NCI-H82 treated with DMSO at 0.1 percent for 48 hours (cell line): ENCODE measurements around the gene PEF1.
A peak's percentile ranks its signal among the peaks of the same experiment; 100 is the strongest.
"Not testable (repeated sequence)": the region's sequence is repeated elsewhere in the genome, so short reads cannot be mapped to it uniquely, and the experiment has no call there.

Source experiments
- DNase-seq: peaks from one replicate; lab custom pipeline; 2025; ENCODE audit not compliant: unreplicated experiment; lab: John Stamatoyannopoulos, UW

PEF1 gene

DNA sequence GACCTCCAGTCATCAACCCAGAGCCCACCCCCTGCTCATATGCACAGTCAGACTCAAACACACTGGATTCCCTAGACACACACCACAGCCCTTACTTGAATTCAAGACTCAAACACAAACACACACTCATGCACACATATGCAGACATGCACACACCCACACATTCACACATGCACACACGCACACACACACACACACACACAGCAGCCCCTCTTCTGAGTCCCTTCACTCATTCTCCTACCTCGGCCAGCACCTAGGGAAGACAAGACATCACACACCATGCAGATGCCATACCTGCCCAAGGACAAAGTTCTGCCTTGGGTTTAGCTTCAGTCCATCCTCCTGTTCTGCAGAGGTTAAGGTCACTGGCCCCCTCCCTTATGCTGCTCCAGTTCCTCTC is 28.7 kb downstream of the PEF1 start:
- DNase-seq, result no peak

DNA sequence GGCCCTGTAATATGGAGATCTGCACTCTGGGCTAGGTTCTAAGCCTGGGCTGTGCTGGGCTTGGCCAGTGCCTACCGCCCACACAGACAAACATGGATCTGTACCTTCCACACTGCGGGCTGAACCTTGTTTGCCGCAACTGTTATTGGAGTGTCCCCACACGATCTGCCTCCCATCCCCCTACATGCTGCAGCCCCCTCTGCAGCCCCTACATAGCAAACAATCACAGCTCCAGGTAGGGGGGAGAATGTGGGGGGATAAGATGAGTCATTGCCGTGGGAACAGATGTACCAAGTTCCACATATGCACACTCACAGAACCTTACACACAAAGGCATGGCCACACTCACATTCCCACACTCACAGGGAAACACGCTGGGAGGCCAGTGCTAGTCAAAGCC is 29.3 kb downstream of the PEF1 start:
- DNase-seq, result no peak

DNA sequence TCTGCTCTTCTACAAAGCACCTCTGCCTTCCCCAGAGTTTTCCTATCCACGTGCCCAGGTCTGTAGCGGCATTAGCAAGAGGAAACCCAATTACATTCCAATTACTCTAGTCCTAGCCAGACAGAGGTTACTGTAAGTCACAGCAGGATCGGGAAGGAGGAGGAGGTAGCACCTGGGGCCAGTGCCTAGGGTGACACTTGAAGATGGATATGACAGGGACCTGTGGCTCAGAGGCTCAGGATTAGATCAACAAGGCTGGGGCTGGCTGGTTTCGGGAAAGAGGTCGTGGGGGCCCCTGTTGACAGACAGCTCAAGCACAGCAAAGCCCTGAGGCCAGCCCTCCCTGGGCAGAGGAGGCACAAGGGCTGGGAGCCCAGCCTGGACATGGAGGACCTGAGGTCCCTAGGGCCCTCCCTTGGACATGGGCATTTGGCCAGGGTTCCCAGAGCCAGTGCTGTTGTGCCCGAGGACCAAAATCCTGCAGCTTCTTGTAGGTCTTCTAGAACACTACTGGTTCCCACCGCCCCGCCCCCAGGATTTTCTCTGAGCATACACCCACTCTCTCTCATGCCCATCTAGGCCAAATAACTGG is 30.2 kb downstream of the PEF1 start:
- peak; percentile 78 for DNase-seq

DNA sequence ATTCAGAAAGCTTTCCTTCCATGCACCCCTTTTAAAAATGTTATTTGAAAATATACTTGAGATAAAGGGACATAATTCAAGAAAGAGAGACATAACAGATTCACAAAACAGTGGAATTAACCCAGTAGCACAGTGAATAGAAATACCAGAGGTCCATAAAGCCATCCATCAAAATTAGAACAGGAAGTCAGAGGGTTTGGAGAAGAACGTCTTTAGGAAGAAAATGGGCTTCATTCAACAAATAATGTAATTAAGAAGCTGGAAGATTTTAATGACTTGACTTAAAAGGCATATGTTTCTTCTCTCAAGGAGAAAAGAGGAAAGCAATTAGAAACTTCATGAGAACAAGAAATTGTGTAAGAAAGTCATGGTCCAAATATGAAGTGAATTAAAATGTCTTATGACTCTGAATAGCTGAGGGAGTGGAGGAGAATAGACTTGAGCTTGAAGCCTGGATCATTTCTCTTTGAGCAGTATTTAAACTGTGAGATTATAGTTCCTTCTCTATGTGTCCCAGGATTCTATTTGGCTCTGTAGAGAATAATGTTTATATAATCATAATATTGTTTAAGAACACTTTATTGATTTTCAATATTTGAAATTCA is 35.1 kb downstream of the PEF1 start:
- no peak for DNase-seq

DNA sequence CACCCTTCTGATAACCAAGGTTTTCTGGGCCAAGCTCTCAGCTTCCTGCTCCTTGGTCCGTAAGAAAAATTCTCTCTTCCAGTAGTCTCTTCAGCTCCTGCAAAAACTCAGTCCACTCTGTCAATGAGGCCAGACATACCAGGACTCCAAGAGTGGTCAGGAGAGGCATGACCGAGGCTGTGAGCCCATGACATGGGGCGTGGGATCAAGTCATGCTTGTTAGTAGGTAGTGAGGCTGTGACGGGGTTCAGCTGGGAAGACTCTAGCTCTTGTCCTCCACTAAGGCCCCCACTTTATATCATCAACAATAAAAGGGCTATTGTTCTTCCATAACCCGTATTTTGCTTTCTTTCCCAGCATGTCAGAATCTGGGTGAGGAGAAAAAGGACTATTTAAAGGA is 37.3 kb downstream of the PEF1 start:
- DNase-seq, result no peak

DNA sequence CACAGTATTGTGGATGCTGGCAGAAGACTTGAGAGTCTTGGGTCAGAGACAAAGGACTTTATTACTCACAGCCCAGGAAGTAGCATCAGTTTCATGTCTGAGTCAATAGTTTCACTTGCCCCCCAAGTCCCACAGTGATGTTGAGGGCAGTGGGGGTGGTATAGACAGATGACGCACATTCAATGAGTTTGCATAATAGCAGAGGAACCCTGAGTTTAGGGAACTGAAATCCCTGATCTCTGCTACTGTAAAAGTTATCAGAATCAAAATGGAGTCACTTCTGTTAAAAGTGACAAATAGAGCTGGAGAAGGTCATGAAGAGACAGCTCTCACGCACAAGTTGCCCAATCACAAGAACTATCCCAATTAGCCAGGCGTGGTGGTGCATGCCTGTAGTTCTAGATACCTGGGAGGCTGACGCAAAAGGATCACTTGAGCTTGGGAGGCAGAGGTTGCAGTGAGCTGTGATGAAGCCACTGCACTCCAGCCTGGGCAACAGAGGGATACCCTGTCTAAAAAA is 38.7 kb downstream of the PEF1 start:
- no peak for DNase-seq

DNA sequence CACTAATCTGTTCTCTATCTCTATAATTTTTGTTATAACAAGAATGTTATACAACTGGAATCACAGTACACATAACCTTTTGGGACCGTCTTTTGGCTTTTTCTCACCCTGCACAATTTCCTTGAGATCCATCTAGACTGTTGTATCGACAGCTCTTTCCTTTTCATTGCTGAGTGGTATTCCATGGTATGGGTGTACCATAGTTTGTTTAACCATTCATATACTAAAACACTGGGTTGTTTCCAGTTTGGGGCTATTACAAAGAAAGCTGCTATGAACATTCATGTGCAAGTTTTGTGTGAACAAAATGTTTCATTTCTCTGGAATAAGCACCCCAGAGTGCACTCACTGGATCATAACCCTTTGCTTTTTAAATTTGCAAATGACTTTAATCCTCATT is 42.6 kb downstream of the PEF1 start:
- DNase-seq, result no peak

DNA sequence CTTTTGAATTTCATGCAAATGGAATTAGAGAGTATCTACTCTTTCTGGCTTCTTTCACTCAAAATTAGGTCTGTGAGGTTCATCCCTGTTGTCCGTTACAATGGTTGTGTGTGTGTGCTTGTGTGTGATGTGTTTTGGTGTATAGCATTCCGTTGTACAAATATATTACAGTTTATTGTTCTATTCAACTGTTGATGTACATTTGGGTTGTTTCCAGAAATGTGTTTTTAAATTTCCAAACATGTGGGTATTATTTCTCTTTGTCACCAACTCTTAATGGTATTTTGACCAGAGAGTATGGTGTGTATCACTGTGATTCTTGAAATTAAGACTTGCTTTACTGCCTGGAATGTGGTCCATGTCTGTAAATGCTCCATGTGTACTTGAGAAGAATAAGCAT is 44.0 kb downstream of the PEF1 start:
- DNase-seq, result no peak

DNA sequence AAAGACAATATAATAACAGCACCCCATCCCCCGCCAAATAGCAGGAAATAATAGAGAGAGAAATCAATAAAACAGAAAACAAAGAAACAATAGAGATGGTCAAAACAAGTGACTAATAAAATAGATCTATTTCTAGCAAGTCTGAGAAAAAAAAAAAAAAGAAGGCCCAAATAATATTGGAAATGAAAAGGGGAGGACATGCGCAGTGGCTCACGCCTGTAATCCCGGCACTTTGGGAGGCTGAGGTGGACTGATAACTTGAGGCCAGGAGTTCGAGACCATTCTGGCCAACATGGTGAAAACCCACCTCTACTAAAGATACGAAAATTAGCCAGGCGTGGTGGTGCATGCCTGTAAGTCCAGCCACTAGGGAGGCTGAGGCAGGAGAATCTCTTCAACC is 45.7 kb downstream of the PEF1 start:
- no peak for DNase-seq

DNA sequence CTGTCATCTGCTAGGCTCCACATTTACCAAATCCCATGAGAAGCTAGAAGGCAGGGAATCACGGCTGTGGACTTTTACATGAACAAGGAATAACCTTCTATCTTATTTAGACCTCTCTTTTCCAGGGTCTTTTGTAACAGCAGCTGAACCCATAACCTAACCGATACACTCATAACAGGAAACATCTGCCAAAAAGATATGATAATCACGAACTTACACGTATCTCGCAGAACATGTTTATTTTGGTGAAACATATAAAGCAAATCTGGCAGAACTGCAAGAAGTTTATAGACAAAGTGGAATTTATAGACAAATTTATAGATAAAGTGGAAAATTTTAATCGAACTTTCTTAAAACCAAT is 48.0 kb downstream of the PEF1 start:
- no peak for DNase-seq

DNA sequence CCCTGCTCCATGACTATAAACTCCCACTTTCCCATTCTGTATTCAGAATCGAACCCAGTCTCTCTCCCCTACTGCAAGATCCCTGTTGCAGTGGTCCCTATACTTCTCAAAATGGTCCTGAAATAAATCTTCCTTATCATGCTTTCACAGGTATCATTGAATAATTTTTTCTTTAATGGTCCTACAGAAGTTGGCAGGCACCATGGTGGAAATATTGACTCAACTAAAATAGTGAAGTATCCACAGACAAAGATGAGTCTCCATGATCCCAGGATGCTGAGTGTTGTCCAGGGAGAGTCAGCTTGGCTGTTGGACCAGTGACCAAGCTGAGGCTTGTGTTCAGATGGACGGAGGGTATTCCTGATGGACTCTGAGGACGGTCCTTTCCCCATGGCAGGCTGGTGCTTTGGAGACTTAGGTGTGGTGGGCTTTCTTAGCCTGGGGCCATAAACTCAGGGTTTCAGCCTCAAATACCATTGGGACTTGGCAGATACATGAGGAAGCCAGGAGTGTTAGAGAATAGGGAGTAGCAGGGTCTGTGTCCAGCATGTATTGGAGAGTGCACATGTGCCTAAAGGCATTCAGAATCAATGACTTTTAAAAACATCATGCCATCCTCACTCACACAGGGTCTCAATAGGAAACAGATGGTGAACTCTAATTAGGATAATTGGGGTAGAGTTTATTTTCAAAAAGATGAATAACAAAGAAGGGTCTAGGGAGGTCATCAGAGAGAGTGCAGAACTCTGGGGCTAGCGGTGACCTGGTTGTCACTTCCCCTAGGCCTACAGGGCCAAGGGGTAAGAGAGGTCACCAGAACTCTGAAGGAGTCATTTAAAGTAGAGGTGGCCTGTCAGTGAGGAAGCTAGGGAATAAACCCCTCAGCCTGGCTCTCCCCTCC is 48.6 kb downstream of the PEF1 start:
- peak; percentile 64 for DNase-seq

DNA sequence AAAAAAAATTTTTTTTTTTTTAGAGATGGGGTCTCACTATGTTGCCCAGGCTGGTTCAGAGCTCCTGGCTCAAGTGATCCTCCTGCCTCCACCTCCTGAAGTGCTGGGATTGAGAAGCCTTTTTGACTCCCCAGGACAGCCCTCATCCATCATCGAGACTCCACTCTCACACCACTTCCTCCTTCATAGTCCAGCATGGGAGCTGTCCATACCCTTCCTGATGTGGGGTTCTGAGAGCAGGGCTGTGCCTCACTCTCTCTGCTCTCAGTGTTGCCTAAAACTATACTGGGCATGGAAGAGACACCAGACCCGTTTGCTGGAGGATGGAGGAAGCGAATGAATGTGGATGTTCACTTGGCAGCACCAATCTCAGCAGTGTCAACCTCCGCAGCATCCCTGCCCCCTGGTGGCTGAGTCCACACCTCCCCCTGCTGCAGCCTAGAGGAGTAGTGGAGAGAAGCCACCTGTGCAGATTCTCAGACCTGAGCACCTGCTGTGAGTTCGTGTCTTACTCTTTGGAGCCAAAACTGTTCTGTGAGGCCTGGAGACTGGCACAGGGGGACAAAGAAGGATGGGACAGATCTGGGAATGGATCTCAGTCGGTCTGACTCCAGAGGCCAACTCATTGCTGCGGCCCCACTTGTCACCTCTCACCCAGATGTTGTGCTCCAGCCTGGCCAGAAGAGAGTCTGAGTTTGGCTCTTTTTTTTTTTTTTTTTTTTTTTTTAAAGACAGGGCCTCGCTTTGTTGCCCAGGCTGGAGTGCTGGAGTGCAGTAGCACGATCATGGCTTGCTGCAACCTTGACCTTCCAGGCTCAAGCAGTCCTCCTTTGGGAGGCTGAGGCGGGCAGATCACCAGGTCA is 50.7 kb downstream of the PEF1 start:
- DNase-seq, result peak; percentile 34

DNA sequence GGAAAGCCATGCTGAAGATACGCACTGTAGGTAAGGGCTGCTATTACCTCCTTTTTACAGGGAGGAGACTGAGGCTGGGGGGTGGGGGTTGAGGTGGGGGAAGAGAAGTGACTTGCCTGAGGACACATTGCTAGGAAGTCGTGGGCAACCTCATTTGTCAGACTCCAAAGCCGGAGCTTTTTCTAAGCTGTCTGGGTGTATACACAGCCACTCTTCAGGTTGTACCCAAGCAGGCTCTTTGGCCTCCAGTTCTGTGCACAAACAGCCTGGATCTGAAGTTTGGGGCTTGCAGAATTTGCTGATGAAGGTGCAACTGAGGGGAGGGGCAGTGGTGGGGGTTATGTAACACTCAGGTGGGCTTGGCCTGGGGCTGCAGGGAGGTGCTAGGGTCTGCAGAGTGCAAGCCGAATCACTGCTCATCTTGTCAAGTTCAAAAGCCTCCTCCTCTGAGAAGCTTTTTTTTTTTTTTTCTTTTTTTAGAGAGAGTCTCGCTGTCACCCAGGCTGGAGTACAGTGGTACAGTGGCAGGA is 51.5 kb downstream of the PEF1 start:
- DNase-seq, result no peak

DNA sequence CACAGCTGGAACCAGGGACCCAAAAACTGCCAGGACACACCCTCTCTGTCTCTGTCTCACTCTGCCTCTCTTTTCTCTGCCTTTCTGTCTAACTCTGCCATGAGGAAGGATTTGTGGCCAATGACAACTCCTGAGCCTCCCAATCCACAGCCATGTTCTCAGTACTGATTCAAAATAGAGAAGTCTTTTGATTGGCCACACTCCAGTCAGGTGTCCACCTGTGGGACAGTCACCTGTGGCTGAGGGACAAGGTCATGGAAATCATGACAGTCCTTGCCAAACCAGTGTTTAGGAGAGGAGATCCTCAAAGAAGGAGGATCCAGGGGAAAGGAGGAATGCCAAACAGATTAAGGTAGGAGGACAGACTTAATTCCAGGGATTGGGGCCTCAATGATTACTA is 52.5 kb downstream of the PEF1 start:
- DNase-seq, result no peak

DNA sequence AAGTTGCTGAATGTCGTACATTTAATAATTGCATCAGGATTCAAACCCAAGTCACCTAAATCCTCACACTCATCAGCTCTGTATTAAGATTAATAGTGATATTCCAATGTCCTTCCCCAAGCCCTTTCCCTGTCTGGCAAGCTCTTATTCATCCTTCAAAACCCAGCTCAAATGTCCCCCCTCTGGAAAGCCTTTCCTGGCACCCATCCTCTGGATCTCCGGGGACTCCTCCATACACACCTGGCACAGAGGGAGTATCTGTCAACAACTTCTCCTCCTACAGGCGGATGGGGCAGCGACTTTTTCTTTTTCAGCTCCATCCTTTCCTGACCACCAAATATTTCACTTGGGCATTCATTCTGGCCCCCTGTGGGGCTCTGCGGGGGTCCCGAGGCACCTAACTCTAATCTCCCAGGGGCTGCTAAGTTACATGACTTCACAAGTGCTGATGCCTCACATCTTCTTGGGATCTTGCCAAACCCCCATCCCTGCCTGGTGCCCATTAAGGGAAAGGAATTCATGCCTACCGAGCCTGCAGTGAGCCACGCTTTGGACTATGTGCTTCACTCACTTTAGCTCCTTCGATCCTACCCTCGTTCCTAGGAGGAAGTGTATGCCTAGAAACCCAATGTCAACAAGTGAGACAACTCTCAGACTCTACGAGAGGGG is 53.1 kb downstream of the PEF1 start:
- no peak for DNase-seq

DNA sequence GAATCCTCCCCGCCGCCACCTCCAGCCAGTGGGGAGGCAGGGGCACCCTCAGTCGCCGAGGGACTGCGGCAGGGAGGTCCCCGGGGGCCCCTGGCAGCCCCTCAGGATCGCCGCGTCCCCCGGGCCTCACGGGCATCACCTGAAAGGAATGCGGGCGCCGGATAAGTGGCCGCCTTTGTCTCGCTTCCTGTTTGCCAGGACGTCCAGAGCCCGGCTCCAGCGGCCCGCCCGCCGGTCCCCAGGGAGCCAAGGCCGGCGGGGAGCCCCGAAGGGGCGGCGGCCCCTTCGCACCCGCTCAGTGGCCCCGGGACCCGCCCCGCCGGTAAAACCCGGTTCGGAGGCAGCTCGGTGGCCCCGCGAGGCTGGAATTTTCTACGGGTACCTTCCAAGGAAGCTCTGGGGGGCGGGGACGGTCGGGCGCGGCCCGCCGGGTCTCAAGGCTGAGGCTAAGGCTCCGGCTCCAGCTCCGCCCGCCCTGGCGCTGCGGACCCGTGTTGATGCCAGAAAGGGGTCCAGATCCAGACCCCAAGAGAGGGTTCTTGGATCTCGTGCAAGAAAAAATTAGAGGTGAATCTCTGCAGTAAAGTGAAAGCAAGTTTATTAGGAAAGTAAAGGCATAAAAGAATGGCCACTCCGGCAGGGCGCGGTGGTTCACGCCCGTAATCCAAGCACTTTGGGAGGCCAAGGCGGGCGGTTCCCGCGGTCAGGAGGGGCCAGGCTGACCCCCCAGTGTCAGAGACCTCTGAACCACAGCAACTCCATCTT is 55.7 kb downstream of the PEF1 start:
- DNase-seq, result no peak

DNA sequence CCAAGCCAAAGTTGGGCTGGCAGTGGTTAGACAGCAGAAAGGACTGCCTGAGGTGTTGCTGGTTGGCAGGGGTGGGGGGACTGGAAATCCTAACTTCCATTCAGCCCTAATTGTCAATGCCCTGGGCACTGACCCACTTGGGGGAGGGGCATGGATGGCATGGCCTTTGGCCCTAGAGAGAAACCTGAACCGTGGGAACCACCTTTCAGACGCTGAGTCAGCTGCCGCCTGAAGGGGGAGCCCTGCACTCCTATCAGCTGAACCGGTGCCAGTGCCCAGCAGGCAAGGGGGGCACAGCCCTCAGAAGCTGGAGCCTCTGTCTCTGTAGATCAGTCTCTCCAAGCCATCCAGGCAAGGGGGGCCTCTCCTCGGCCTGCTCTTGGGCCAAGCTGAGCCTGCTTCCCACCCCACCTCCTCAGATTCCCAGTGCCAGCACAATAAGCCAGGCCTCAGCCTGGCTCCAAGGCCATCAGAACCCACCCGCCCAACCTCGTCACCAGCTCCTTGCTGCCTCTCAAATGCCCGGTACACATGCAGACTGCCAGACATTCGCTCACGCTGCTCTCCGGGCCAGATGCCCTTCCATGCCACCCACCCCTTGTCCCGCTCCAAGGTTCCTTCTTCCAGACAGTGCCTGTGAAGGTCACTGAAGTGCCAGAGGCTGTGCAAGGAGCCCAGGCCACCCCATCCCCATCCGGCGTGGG is 56.8 kb downstream of the PEF1 start:
- no peak for DNase-seq

DNA sequence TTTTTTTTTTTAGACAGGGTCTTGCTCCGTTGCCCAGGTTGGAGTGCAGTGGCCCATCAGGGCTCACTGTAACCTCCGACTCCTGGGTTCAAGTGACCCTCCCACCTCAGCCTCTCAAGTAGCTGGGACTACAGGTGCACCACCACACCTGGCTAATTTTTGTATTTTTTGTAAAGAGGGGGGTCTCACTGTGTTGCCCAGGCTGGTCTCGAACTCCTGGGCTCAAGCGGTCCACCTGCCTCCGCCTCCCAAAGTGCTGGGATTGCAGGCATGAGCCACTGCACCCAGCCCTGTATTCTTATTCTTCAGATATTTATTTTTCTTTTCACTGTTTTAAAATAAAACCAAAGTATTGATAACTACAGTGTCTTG is 57.4 kb downstream of the PEF1 start:
- DNase-seq, result not testable (repeated sequence)
